ENCODE measurements around the gene SGSH.
"Not testable (repeated sequence)": the region's sequence is repeated elsewhere in the genome, so short reads cannot be mapped to it uniquely, and the experiment has no call there.

SGSH gene

GRCh38 chr17:80212511-80212910 lies 7.6 kb downstream of the SGSH start:
- no peak for DNase-seq (ENCODE audit: low read depth in 2 of 3, low spot score in 1 of 3)

DNA sequence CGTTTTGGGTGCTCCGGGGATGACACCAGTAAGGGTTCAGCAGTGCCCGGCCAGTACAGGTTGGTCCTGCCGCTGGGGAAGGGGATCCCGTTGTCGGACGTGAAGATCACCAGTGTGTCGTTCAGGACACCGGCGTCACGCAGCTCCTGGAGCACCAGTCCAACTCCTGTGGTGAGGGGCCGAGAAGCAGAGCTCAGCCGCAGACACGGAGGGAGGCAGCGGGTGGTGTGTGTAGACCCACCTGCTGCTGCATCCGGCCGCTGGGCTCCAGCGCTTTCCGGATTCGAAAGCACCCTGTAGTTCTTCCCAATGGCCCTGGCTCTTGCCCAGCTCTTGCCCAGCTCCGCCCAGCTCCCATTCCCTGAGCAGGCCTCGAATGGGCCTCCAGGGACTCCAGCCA lies 8.0 kb downstream of the SGSH start:
- no peak for DNase-seq (ENCODE audit: low read depth in 2 of 3, low spot score in 1 of 3)

DNA sequence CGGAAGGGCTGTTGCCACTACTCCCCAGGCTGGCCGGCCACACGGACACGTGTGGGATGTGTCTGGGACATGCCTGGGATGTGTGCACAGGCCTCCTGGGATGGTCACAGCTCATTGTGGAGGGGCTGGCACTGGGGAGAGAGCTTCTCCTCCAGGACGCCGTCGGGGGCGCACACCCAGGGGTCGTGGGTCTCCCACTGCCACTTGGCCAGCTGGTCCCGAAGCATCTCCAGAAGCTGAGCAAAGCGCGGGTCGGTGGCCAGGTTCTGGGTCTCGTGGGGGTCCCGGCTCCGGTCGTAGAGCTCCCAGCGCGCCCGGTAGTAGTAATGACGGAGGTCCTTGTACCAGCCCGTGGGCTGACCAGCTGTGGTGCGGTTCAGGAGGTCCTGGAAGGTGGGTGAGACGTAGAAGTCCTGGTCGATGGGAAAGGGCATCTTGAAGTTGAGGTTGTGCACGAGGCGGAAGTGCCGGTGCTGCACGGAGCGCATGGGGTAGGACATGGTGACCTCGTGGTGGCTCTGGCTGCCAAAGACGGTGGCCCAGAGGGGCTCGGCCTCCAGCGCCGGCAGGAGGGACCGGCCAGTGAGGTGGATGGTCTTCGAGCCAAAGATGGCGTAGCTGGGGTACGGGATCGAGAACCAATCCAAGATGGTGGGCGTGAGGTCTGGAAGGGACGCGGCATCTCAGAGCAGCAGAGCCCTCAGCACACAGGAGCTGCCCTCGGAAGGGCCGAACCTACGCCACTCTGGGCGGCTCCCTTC lies 9.6 kb downstream of the SGSH start:
- DNase-seq (ENCODE audit: low read depth in 2 of 3, low spot score in 1 of 3): no peak

DNA sequence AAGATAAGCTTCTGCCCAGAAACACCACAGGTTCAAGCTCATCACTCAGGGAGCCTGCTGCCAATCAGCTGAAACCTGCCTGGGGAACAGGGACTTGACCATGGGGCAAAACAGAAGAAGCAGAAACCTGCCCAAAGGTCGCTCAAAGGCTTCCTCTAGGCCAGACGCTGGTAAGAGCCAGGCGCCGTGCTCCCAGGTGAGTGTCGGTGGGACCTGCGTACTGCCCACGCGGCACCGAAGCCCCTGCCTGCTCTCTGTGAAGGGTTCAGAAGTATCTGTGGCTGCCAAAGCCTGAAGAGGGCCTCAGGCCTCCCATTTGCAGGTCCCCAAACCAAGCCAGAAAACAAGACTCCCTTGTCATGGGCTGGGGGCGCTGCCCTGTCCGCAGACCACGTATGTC lies 10.4 kb downstream of the SGSH start:
- DNase-seq (ENCODE audit: low read depth in 2 of 3, low spot score in 1 of 3): no peak

- DNase-seq (ENCODE audit: low read depth in 2 of 3, low spot score in 1 of 3): no peak
Observed at GRCh38 chr17:80208050-80208449, 12.1 kb downstream of the SGSH start.

- DNase-seq (ENCODE audit: low read depth in 2 of 3, low spot score in 1 of 3): no peak
Observed at GRCh38 chr17:80205811-80206210, 14.3 kb downstream of the SGSH start.

DNA sequence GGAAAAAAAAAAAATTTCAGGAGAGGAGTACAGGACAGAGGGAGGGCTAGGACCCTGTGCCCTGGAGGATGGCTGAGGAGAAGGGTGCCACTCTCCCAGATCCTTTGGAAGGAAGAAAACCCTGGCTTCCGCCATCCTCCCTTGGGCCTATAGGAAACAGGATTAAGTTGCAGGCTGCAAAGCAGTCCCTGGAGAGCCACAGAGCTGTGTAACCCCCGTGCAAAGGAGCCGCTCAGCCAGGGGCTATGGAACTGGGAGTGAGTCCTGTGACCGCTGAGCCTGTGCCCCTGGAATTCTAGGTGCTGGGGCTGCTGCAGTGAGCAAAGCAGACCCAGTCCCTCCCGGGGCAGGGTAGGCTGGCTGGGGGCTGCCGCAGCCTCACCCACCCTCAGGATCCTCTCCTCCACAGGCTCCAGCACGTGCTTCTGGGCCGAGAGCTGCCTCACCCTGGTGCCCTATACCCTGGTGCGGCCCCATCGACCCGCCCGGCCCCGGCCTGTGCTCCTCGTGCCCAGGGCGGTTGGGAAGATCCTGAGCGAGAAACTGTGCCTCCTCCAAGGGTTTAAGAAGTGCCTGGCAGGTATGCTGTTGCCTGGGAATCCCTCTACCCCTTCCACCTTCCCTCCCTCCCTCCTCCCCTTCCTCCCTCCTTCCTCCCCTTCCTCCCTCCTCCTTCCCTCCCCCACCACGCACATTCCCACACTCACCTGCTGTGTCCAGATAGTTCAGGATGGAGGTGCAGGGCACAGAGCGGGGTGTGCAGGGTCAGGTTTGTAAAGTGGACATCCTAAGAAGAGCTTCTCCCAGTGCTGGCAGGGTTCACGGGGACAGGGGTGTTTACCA lies 15.3 kb downstream of the SGSH start:
- DNase-seq (ENCODE audit: low read depth in 2 of 3, low spot score in 1 of 3): no peak

DNA sequence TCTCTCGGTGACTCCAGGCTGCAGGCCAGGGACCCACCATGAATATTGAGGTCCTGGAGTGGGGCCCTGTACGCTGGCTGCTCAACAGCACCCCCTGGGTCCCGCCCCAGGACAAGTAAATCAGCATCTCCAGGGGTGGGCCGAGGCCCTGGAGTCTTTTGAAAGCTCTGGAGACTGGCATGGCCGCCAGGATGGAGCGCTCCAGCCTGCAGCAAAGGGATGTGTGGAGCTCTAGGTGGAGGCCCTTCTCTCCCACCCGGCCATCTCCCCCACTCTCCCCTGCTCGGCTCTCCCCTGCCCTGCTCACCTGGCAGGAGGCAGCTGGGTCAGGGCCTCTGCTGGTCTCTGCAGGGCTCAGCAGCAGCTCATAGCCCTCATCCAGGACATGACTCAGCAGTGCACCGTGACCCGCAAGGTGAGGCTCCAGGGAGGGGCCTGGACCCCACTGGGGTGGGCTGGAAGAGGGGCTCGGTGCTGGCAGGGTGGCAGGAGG lies 16.6 kb downstream of the SGSH start:
- no peak for DNase-seq (ENCODE audit: low read depth in 2 of 3, low spot score in 1 of 3)

- no peak for DNase-seq (ENCODE audit: low read depth in 2 of 3, low spot score in 1 of 3)
Observed at GRCh38 chr17:80202197-80202596, 17.9 kb downstream of the SGSH start.

- no peak for DNase-seq (ENCODE audit: low read depth in 2 of 3, low spot score in 1 of 3)
Observed at GRCh38 chr17:80201446-80201845, 18.7 kb downstream of the SGSH start.

DNA sequence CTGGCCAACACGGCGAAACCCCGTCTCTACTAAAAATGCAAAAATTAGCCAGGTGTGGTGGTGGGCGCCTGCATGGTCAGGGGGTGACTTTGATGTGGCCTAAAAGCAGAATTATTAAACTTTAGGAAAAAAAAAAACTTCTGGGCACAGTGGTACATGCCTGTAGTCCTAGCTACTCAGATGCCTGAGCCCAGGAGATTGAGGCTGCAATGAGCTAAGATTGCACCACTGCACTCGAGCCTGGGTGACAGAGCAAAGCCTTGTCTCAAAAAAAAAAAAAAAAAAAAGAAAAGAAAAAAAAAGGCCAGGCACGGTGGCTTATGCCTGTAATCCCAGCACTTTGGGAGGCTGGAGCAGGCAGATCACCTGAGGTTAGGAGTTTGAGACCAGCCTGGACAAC lies 20.8 kb downstream of the SGSH start:
- DNase-seq (ENCODE audit: low read depth in 2 of 3, low spot score in 1 of 3): not testable (repeated sequence)

- DNase-seq (ENCODE audit: low read depth in 2 of 3, low spot score in 1 of 3): no peak
Observed at GRCh38 chr17:80198144-80198661, 21.9 kb downstream of the SGSH start.

GRCh38 chr17:80196652-80197051 lies 23.5 kb downstream of the SGSH start:
- no peak for DNase-seq (ENCODE audit: low read depth in 2 of 3, low spot score in 1 of 3)

- peak in 2 of 3 donors; percentile 34 to 49 for DNase-seq (ENCODE audit: low read depth in 2 of 3, low spot score in 1 of 3)
Observed at GRCh38 chr17:80195671-80196529, 24.2 kb downstream of the SGSH start.

DNA sequence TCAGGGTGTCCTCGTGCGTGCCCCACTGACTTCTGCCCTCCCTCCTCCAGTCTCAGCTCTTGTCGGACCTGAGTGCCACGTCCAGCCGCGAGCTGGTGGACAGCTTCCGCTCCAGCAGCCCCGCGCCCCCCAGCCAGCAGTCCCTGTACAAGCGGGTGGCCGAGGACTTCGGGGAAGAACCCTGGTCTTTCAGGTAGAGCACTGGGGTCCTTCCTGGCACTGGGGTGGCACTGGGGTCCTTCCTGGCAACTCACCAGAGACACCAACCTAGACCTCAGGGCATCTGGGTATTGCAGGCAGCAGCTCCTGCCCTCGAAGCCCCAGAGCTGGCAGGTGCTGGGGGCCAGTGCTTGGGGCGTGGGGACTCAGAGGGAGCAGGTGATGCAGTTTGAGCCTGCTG lies 25.0 kb downstream of the SGSH start:
- DNase-seq (ENCODE audit: low read depth in 2 of 3, low spot score in 1 of 3): no peak

DNA sequence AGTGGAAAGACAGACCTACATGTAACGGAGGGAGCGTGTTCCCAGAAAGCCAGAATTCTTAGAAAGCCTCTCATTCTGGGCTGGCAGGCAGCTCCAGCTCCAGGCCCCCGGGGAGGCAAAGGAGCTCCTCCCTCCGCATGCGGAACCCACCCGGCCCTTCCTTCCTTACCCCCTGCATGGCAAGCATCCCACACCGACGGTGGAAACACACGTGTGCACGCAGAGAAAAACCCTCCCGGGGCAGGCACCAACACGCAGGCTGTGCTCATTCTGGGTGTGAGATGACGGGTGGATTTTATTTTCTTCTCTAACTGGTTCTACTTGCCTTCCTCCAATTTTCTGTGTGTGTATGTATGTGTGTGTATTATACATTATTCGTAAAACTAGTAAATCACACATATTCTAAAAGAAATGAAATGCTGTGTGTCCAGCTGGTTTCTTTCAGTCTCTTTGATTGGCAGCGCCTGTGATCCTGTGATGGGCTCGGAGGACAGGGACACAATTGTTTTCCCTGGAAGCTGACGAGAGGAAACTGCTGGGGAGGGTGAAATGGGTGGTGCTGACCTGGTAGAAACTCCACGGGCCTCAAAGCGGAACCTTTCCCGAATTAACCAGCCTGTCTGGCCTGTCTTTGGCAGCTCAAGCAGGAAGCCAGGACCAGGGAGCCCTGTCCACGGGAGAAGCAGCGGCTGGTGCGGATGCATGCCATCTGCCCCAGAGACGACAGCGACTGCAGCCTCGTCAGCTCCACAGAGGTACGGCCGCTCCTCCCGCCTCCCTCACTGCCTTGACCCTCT lies 28.1 kb downstream of the SGSH start:
- no peak for DNase-seq (ENCODE audit: low read depth in 2 of 3, low spot score in 1 of 3)

DNA sequence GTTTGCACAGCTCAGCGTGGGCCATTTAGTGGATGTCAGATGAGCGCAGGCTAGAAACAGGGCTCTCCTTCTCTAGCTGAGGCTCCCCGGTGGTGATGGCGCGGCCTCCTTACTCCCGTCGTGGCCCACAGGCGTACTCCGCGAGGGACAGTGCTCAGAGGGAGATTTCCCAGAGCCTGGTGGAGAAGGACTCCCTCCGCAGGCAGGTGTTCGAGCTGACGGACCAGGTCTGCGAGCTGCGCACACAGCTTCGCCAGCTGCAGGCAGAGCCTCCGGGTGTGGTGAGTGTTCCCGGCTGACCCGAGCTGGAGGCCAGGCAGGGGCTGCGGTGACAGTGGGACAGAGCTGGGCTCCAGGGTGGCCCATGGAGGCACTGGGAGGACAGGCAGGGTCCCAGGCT lies 28.9 kb downstream of the SGSH start:
- no peak for DNase-seq (ENCODE audit: low read depth in 2 of 3, low spot score in 1 of 3)

DNA sequence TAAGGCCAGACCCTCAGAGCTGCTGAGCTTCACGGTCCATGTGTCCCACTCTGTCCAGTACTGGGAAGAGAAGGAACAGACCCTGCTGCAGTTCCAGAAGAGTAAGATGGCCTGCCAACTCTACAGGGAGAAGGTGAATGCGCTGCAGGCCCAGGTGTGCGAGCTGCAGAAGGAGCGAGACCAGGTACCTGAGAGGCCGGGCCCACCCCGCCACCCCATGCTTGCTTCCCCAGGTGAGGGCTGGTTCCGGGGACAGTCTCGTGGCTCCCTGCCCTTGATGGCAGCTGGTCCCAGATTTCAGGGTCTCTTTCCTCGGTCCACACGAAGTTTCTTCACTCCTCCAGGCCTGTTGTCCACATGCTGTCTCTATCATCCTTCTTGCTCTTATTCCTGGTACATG lies 29.4 kb downstream of the SGSH start:
- no peak for DNase-seq (ENCODE audit: low read depth in 2 of 3, low spot score in 1 of 3)

GRCh38 chr17:80189611-80190010 lies 30.5 kb downstream of the SGSH start:
- DNase-seq (ENCODE audit: low read depth in 2 of 3, low spot score in 1 of 3): no peak

DNA sequence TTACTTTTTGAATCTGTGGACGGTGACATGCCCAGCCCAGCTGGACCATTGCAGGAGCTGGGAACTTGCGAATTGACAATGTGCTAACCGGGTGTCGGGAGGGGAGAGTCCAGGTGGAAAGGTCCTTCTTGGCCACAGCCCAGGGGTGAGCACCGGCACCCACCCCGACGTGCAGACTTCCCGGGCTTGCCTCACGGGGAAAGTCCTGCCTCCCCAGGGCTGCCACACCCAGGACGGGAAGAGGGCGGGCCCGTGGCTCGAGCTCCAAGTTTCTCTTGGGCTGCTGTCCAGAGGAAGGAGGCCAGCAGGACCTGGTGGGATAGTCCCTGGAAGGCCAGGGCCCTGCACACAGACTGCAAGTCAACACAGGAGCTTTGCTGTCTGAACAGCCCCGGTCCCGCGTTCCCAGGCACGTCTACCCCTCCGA lies 32.6 kb downstream of the SGSH start:
- DNase-seq (ENCODE audit: low read depth in 2 of 3, low spot score in 1 of 3): no peak
